GM23338 (cell line): ENCODE results near the gene ANKS1B.

ENCODE experiments used
- CREB1 ChIP-seq: fragments of 250-450 bp; sonication (Bioruptor Pico); IDR thresholded peaks from 2 replicates; pipeline ENCODE4 v1.5.0; 2020; ENCODE audit warnings: low read depth, mild to moderate bottlenecking, moderate library complexity
- CTCF ChIP-seq, 2 experiments: fragments of 200-600 bp in 1 of 2; sonication (generic) in 1 of 2; conservative IDR thresholded peaks; 2 replicates each; pipeline versions ENCODE4 v1.5.1 to v1.6.1; 2016 to 2017; ENCODE audit warnings: antibody characterized with exemption in 2 of 2, low read depth in 2 of 2, mild to moderate bottlenecking in 2 of 2, moderate library complexity in 1 of 2
- EZH2 ChIP-seq: fragments of 200-600 bp; sonication (generic); IDR thresholded peaks from one replicate; pipeline ENCODE4 v1.8.0; 2017; ENCODE audit warnings: antibody characterized with exemption, mild to moderate bottlenecking, low read depth; ENCODE audit not compliant: unreplicated experiment
- EZH2phosphoT487 ChIP-seq: fragments of 200-600 bp; sonication (generic); IDR thresholded peaks from one replicate; pipeline ENCODE4 v1.8.1; 2018; ENCODE audit warnings: antibody characterized with exemption; ENCODE audit not compliant: unreplicated experiment
- JUNB ChIP-seq: IDR thresholded peaks from one replicate; pipeline ENCODE4 v1.6.1; 2016; ENCODE audit warnings: antibody characterized with exemption; ENCODE audit not compliant: unreplicated experiment
- NANOG ChIP-seq: IDR thresholded peaks from 2 replicates; pipeline ENCODE4 v1.6.1; 2016; ENCODE audit warnings: antibody characterized with exemption, borderline replicate concordance
- POLR2AphosphoS5 ChIP-seq: IDR thresholded peaks from 2 replicates; pipeline ENCODE4 v1.6.1; 2016; ENCODE audit warnings: antibody characterized with exemption, low read depth
- REST ChIP-seq: IDR thresholded peaks from one replicate; pipeline ENCODE4 v1.6.1; 2018; ENCODE audit warnings: antibody characterized with exemption; ENCODE audit not compliant: unreplicated experiment
- STAT1 ChIP-seq: IDR thresholded peaks from one replicate; pipeline ENCODE4 v1.6.1; 2016; ENCODE audit warnings: antibody characterized with exemption; ENCODE audit not compliant: unreplicated experiment
- ZNF114 ChIP-seq: fragments of 250-450 bp; sonication (Bioruptor Pico); IDR thresholded peaks from 2 replicates; pipeline ENCODE4 v1.5.0; 2020; ENCODE audit warnings: mild to moderate bottlenecking, moderate library complexity
- ZNF462 ChIP-seq: fragments of 250-450 bp; sonication (Bioruptor Pico); IDR thresholded peaks from 2 replicates; pipeline ENCODE4 v1.5.0; 2020; ENCODE audit warnings: mild to moderate bottlenecking, moderate library complexity

- no peak for TF ChIP-seq CTCF (conservative IDR thresholded peaks at IDR 0.05; ENCODE audit: low read depth in 2 of 2)
- no peak for TF ChIP-seq EZH2
- no peak for TF ChIP-seq REST
- no peak for TF ChIP-seq CREB1 (CRISPR knock-in tag)
- no peak for TF ChIP-seq STAT1
- no peak for TF ChIP-seq ZNF114 (CRISPR knock-in tag)
- no peak for TF ChIP-seq NANOG
- no peak for TF ChIP-seq EZH2phosphoT487
- no peak for TF ChIP-seq POLR2AphosphoS5
- no peak for TF ChIP-seq JUNB
- TF ChIP-seq ZNF462 (CRISPR knock-in tag) = no peak
These were observed 18.3 kb downstream of the ANKS1B start for GRCh38 chr12:99966429-99966828.
